ENCODE data around the gene JTB.

DNA sequence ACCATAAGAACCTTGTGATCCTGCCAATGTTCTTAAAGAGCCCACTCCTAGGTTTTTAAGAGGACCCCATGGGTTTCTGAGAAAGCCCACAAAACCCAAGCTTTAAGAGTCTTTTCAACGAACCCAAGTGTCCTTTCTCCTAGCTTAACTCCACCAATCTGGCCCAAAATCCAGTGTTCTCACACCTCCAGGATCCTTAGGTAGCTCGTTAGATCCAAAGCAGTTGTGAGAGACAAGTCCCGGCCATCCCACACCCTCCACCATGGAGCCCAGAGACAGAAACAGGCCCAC is 32.7 kb downstream of the JTB start:
- TF ChIP-seq, protein P1, sequence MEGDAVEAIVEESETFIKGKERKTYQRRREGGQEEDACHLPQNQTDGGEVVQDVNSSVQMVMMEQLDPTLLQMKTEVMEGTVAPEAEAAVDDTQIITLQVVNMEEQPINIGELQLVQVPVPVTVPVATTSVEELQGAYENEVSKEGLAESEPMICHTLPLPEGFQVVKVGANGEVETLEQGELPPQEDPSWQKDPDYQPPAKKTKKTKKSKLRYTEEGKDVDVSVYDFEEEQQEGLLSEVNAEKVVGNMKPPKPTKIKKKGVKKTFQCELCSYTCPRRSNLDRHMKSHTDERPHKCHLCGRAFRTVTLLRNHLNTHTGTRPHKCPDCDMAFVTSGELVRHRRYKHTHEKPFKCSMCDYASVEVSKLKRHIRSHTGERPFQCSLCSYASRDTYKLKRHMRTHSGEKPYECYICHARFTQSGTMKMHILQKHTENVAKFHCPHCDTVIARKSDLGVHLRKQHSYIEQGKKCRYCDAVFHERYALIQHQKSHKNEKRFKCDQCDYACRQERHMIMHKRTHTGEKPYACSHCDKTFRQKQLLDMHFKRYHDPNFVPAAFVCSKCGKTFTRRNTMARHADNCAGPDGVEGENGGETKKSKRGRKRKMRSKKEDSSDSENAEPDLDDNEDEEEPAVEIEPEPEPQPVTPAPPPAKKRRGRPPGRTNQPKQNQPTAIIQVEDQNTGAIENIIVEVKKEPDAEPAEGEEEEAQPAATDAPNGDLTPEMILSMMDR (IDR thresholded peaks at IDR 0.05): no peak
- no peak for TF ChIP-seq POLR2AphosphoS5 (IDR thresholded peaks at IDR 0.05)

Measured in sigmoid colon (tissue), 4 donors.